AML-193 (cell line): ENCODE results near the gene ANKRD23.

Experiments
- DNase-seq, 2 experiments: peaks; one replicate each; lab custom pipeline; 2025; lab: John Stamatoyannopoulos, UW

Gene ANKRD23

GRCh38 chr2:96877042-96877451 lies 33.2 kb upstream of the ANKRD23 start:
- DNase-seq: no peak

GRCh38 chr2:96876269-96877041 lies 32.6 kb upstream of the ANKRD23 start:
- no peak for DNase-seq

- no peak for DNase-seq
These were observed 31.9 kb upstream of the ANKRD23 start for GRCh38 chr2:96875498-96876268.

- DNase-seq: no peak
These were observed 30.5 kb upstream of the ANKRD23 start for GRCh38 chr2:96874198-96874831.

GRCh38 chr2:96873651-96874096 lies 29.9 kb upstream of the ANKRD23 start:
- no peak for DNase-seq

GRCh38 chr2:96872591-96873349 lies 28.9 kb upstream of the ANKRD23 start:
- DNase-seq: no peak

- DNase-seq: no peak
These were observed 26.9 kb upstream of the ANKRD23 start for GRCh38 chr2:96870626-96871255.

GRCh38 chr2:96869822-96870625 lies 26.2 kb upstream of the ANKRD23 start, which contains the start of gene SEMA4C:
Gene SEMA4C (minus strand): TSS chr2:96870080. CDS start chr2:96867886, 2,194 bp downstream.
- DNase-seq: no peak

- DNase-seq: no peak
These were observed 25.5 kb upstream of the ANKRD23 start for GRCh38 chr2:96869281-96869821.

GRCh38 chr2:96868555-96869280 lies 24.9 kb upstream of the ANKRD23 start:
- peak; percentile 13 to 22 for DNase-seq

- DNase-seq: no peak
These were observed 24.1 kb upstream of the ANKRD23 start for GRCh38 chr2:96867756-96868554.

- DNase-seq: no peak
These were observed 23.4 kb upstream of the ANKRD23 start for GRCh38 chr2:96866986-96867755.

- peak; percentile 31 to 32 for DNase-seq
These were observed 22.8 kb upstream of the ANKRD23 start for GRCh38 chr2:96866586-96866985.

- no peak for DNase-seq
These were observed 22.3 kb upstream of the ANKRD23 start for GRCh38 chr2:96866149-96866548.

- no peak for DNase-seq
These were observed 21.8 kb upstream of the ANKRD23 start for GRCh38 chr2:96865654-96866053.

GRCh38 chr2:96864343-96865091 lies 20.7 kb upstream of the ANKRD23 start:
- DNase-seq: no peak
